Activated CD8-positive, alpha-beta memory T cell treated with anti-CD3 and anti-CD28 coated beads, Interleukin-2, amount 50 U/mL, for 4 hours (primary cell): Measurements from ENCODE around the gene THBS4.

Experiments
- DNase-seq: peaks from one replicate; pipeline ENCODE4 v3.0.0-alpha.2; 2020

THBS4 gene

GRCh38 chr5:80122579-80122978 lies 87.4 kb downstream of the THBS4 start:
- no peak for DNase-seq

GRCh38 chr5:80124121-80124918 lies 89.2 kb downstream of the THBS4 start:
- DNase-seq: no peak

GRCh38 chr5:80125022-80125961 lies 90.1 kb downstream of the THBS4 start:
- no peak for DNase-seq

DNA sequence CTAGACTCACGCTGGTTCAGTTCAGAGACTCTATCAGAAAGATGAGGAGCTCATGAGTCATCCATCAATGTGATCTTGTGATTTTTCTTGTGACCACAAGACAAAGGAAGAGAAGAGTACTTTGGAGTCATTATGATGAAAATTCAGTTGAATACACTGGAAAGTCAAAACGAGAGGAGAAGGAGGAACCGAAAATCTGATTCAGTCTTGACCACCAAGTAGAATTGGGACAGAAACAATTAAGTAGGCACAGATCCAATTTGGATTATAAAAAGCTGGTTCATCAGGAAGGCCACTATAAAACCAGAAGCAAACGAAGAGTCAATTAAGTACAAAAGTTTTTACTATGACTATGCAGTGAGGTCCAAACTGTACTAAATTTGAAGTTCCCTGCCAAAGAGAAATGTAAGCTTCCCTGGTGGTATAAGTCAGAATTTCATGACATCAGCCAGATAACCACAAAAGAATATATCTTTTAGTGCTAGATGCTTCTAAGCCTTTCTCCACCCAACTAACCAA lies 90.9 kb downstream of the THBS4 start:
- no peak for DNase-seq

GRCh38 chr5:80127116-80127552 lies 92.0 kb downstream of the THBS4 start:
- DNase-seq: no peak

DNA sequence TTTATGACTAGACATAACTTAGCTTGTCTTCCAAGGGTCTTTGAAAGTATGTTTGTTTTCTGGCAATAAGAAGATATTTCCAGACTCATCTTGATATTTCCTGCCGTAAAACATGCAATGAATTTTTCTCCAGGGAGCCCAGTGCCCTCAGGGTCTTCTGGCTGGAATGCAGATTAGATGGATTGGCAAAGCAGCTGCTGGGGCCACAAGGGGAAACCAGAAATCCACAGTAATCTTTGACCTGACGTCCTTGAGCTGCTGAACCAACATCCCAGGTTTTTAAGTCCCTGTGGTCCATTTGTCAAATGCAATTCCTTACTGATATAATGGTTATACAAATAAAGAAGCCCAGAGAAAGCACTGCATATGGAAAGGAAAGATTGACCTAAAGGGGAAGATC lies 93.0 kb downstream of the THBS4 start:
- no peak for DNase-seq

GRCh38 chr5:80129146-80129545 lies 94.0 kb downstream of the THBS4 start:
- no peak for DNase-seq
